GM12801 (cell line): Measurements from ENCODE around the gene KCTD16.

Source experiments
- CTCF ChIP-seq: IDR thresholded peaks from one replicate; pipeline ENCODE4 v1.5.1; 2011; ENCODE audit warnings: control low read depth; ENCODE audit not compliant: insufficient read length; ENCODE audit errors: extremely low read depth

Gene KCTD16

GRCh38 chr5:144308906-144309670 lies 138.4 kb downstream of the KCTD16 start:
- TF ChIP-seq CTCF = no peak

GRCh38 chr5:144310621-144311020 lies 139.9 kb downstream of the KCTD16 start:
- no peak for TF ChIP-seq CTCF

GRCh38 chr5:144313147-144313726 lies 142.6 kb downstream of the KCTD16 start:
- TF ChIP-seq CTCF = no peak

- no peak for TF ChIP-seq CTCF
These were observed 144.4 kb downstream of the KCTD16 start for GRCh38 chr5:144315026-144315425.

DNA sequence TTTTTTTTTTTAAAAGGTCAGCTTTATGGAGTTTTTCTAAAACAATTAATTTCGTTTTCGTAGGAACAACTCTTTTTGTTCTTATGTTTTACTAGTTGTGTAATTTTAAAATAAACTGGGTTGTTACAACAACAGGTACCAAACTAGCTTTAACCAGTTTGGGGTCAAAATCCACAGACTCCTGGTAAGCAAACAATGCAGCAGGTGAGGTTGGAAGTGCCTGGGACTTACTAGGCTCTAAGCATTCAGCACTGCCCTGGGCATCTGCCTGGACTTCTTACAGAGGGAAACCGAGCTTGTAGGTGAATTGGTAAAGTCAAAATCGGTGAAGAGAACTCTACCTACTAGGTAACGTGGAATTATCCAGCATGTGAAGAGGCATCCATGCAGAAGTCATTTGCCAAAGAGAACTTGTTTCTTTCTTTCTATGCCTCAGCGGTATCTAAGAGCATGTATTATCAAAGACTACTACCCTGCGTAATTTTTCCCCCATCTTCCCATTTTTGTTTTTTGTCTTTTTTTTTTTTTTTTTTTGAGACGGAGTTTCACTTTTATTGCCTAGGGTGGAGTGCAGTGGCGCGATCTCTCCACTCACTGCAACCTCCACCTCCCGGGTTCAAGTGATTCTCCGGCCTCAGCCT lies 145.4 kb downstream of the KCTD16 start:
- no peak for TF ChIP-seq CTCF

- no peak for TF ChIP-seq CTCF
These were observed 147.3 kb downstream of the KCTD16 start for GRCh38 chr5:144318011-144318410.

DNA sequence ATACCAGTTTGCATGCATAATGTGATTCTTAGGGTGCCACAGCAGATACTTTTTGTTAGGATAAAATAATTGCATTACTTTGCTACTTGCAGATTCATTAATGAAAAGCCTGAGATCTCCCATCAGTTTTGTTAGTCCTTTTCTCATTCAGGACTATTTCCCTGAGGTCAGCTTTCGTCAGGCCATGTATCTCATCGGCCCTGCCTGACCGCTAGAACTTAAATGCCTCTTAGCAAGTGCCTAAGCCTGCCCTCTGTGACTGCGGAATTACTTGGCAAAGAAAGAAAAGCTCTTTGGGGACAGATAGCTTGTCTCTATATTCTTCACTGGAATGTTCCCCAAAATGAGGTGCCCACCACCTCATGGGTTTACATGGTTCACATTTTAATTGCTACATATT lies 147.8 kb downstream of the KCTD16 start:
- no peak for TF ChIP-seq CTCF
